PC-3 (cell line): ENCODE data around the gene RAB5B.

Experiments used
- CTCF ChIP-seq: fragments of 300-600 bp; sonication (generic); conservative IDR thresholded peaks from 2 replicates; pipeline ENCODE4 v1.5.1; 2017; ENCODE audit warnings: antibody characterized with exemption, low read depth, mild to moderate bottlenecking, low read length
- EZH2 ChIP-seq: fragments of 300-600 bp; sonication (generic); IDR thresholded peaks from one replicate; pipeline ENCODE4 v1.6.1; 2017; ENCODE audit warnings: antibody characterized with exemption, mild to moderate bottlenecking, low read length; ENCODE audit not compliant: unreplicated experiment
- EZH2phosphoT487 ChIP-seq: fragments of 300-600 bp; sonication (generic); IDR thresholded peaks from 2 replicates; pipeline ENCODE4 v1.6.1; 2018; ENCODE audit warnings: mild to moderate bottlenecking, antibody characterized with exemption, low read length, borderline replicate concordance

- TF ChIP-seq CTCF (no peak), EZH2 (no peak), EZH2phosphoT487 (no peak)
These were observed 54.8 kb downstream of the RAB5B start for GRCh38 chr12:56028511-56029165.
